Midbrain (tissue), 1 donor: ENCODE measurements around the gene ZACN.

ENCODE experiments used
- DNase-seq: peaks from one replicate; lab custom pipeline; 2025; lab: John Stamatoyannopoulos, UW

The ZACN gene

GRCh38 chr17:76104140-76104895, 25.3 kb downstream of the ZACN start:
- no peak for DNase-seq

- no peak for DNase-seq
Observed at GRCh38 chr17:76104896-76105231, 25.9 kb downstream of the ZACN start.

- no peak for DNase-seq
Observed at GRCh38 chr17:76106703-76107102, 27.7 kb downstream of the ZACN start.

GRCh38 chr17:76107509-76107908, 28.5 kb downstream of the ZACN start:
- DNase-seq, result no peak

GRCh38 chr17:76111956-76112355, 33.0 kb downstream of the ZACN start:
- DNase-seq, result no peak

GRCh38 chr17:76115138-76115754, 36.3 kb downstream of the ZACN start:
- DNase-seq, result no peak

GRCh38 chr17:76119409-76120371, 40.7 kb downstream of the ZACN start:
- DNase-seq, result no peak

GRCh38 chr17:76120658-76121008, 41.7 kb downstream of the ZACN start:
- DNase-seq, result no peak

GRCh38 chr17:76121932-76122430, 43.0 kb downstream of the ZACN start:
- no peak for DNase-seq

GRCh38 chr17:76122431-76123190, 43.6 kb downstream of the ZACN start:
- DNase-seq, result no peak

- DNase-seq, result no peak
Observed at GRCh38 chr17:76123191-76123499, 44.2 kb downstream of the ZACN start.

- no peak for DNase-seq
Observed at GRCh38 chr17:76123749-76124581, 45.0 kb downstream of the ZACN start.

GRCh38 chr17:76124582-76125390, 45.8 kb downstream of the ZACN start:
- no peak for DNase-seq

GRCh38 chr17:76125391-76125675, 46.4 kb downstream of the ZACN start:
- no peak for DNase-seq

GRCh38 chr17:76125922-76126321, 46.9 kb downstream of the ZACN start:
- no peak for DNase-seq

GRCh38 chr17:76130473-76130872, 51.5 kb downstream of the ZACN start:
- no peak for DNase-seq

- DNase-seq, result no peak
Observed at GRCh38 chr17:76131051-76131691, 52.2 kb downstream of the ZACN start.

GRCh38 chr17:76131692-76132573, 53.0 kb downstream of the ZACN start:
- no peak for DNase-seq
